Measurements from ENCODE around the gene SPATC1L.

SPATC1L gene

DNA sequence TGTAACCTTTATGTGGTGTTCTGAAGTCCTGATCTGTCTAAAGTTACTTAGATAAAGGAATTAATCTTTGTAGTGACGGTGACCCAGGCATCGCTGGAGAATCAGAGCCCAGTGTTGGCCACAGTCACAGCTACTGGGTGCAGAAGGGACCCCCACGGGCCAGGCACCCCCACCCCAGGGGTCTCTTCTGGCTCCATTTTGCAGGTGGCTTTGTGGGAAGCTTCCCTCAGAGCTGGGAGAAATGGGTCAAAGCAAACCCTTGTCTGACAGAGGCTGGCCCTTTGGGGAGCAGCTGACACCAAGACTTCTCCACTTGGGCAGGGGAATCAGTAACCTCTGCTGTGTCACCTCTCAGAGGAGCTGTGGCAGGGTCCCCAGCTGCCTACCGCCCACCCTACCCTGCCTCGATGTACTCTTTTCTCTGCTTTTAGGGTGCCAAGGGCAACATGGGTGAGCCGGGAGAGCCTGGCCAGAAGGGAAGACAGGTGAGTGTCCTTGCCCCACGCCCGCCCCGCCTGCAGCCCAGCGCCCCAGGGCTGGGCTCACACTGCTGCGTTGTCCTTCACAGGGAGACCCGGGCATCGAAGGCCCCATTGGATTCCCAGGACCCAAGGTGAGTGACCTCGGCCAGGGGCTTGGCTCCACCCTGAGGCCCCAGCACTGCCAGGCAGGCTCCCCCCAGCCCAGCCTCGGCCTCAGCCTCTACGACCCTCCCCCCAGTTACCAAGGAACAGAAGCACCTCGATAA is 68.6 kb downstream of the SPATC1L start (continued):
- TF ChIP-seq, protein P1, sequence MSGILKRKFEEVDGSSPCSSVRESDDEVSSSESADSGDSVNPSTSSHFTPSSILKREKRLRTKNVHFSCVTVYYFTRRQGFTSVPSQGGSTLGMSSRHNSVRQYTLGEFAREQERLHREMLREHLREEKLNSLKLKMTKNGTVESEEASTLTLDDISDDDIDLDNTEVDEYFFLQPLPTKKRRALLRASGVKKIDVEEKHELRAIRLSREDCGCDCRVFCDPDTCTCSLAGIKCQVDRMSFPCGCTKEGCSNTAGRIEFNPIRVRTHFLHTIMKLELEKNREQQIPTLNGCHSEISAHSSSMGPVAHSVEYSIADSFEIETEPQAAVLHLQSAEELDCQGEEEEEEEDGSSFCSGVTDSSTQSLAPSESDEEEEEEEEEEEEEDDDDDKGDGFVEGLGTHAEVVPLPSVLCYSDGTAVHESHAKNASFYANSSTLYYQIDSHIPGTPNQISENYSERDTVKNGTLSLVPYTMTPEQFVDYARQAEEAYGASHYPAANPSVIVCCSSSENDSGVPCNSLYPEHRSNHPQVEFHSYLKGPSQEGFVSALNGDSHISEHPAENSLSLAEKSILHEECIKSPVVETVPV (CRISPR knock-in tag; IDR thresholded peaks at IDR 0.05): no peak
- TF ChIP-seq ISL1 (CRISPR knock-in tag; IDR thresholded peaks at IDR 0.05): no peak

DNA sequence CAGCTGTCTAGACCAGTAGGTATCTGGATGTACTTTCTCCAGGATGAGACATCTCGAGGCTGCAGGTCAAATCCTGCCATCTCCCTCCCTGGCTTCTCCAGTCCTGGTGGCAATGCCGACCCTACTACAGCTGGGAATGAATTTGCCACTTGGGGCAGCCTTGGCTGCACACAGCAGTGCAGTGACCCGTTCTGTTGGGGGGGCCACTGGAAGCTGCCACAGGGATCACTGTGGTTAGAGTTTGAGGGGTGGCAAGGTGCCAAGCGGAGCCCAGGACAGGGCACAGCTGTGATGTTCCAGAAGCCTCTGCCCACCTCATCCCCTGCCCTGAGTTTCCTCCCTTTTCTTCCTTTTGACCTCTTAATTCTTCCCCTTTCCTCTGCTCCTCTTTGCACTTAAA is 69.3 kb downstream of the SPATC1L start:
- no peak for TF ChIP-seq PPARA (CRISPR knock-in tag; IDR thresholded peaks at IDR 0.05; ENCODE audit: borderline replicate concordance)
- TF ChIP-seq SNAI2 (CRISPR knock-in tag; IDR thresholded peaks at IDR 0.05): no peak
- no peak for TF ChIP-seq ESRRG (CRISPR knock-in tag; IDR thresholded peaks at IDR 0.05)
- TF ChIP-seq ZC3H10 (CRISPR knock-in tag; IDR thresholded peaks at IDR 0.05): no peak
- TF ChIP-seq, protein P2, sequence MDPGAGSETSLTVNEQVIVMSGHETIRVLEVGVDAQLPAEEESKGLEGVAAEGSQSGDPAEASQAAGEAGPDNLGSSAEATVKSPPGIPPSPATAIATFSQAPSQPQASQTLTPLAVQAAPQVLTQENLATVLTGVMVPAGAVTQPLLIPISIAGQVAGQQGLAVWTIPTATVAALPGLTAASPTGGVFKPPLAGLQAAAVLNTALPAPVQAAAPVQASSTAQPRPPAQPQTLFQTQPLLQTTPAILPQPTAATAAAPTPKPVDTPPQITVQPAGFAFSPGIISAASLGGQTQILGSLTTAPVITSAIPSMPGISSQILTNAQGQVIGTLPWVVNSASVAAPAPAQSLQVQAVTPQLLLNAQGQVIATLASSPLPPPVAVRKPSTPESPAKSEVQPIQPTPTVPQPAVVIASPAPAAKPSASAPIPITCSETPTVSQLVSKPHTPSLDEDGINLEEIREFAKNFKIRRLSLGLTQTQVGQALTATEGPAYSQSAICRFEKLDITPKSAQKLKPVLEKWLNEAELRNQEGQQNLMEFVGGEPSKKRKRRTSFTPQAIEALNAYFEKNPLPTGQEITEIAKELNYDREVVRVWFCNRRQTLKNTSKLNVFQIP (CRISPR knock-in tag; IDR thresholded peaks at IDR 0.05; ENCODE audit: borderline replicate concordance, low read depth): no peak
- TF ChIP-seq GLIS3 (CRISPR knock-in tag; IDR thresholded peaks at IDR 0.05): no peak
- TF ChIP-seq RARB (CRISPR knock-in tag; IDR thresholded peaks at IDR 0.05): no peak
- TF ChIP-seq, protein P1 (CRISPR knock-in tag; IDR thresholded peaks at IDR 0.05): no peak
- TF ChIP-seq ZNF8 (CRISPR knock-in tag; IDR thresholded peaks at IDR 0.05): no peak
- no peak for ATAC-seq

DNA sequence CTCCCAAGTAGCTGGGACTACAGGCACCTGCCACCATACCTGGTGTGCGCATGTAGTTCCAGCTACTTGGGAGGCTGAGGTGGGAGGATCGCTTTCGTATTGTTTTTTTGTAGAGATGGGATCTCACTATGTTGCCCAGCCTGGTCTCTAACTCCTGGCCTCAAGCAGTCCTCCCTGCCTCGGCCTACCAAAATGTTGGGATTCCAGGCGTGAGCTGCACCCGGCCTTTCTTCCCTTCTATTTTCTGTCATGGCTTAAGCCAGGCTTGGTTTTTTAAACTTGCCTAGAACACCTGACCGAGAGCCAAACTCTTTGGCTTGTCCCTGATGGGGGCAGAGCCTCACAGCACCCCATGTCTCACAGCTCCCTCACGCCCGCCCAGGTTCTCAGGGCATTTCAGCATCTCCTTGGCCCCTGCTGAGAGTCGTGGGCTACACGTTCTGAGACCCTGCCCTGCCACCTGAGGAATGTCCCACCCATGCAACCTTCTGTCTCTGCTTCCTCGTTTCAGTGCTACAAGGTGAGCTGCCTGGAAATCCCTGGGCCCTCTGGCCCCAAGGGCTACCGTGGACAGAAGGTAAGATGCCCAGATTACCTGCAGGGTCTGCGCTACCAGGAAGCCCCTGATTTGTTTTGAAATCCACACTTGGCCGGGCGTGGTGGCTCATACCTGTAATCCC is 70.6 kb downstream of the SPATC1L start:
- TF ChIP-seq ZNF70 (CRISPR knock-in tag; IDR thresholded peaks at IDR 0.05) (no peak), ZFP30 (CRISPR knock-in tag; IDR thresholded peaks at IDR 0.05) (no peak), ZFP3 (CRISPR knock-in tag; IDR thresholded peaks at IDR 0.05) (no peak), ZC3H10 (CRISPR knock-in tag; IDR thresholded peaks at IDR 0.05) (no peak), GLIS3 (CRISPR knock-in tag; IDR thresholded peaks at IDR 0.05) (no peak), OSR1 (CRISPR knock-in tag; IDR thresholded peaks at IDR 0.05) (no peak), ARNTL (CRISPR knock-in tag; IDR thresholded peaks at IDR 0.05; ENCODE audit: borderline replicate concordance, low read depth) (no peak), TOX (CRISPR knock-in tag; IDR thresholded peaks at IDR 0.05; ENCODE audit: borderline replicate concordance) (no peak), ESRRG (CRISPR knock-in tag; IDR thresholded peaks at IDR 0.05) (no peak), PPARA (CRISPR knock-in tag; IDR thresholded peaks at IDR 0.05; ENCODE audit: borderline replicate concordance) (no peak), TCF4 (CRISPR knock-in tag; IDR thresholded peaks at IDR 0.05; ENCODE audit: borderline replicate concordance) (no peak)
- TF ChIP-seq, protein P3, sequence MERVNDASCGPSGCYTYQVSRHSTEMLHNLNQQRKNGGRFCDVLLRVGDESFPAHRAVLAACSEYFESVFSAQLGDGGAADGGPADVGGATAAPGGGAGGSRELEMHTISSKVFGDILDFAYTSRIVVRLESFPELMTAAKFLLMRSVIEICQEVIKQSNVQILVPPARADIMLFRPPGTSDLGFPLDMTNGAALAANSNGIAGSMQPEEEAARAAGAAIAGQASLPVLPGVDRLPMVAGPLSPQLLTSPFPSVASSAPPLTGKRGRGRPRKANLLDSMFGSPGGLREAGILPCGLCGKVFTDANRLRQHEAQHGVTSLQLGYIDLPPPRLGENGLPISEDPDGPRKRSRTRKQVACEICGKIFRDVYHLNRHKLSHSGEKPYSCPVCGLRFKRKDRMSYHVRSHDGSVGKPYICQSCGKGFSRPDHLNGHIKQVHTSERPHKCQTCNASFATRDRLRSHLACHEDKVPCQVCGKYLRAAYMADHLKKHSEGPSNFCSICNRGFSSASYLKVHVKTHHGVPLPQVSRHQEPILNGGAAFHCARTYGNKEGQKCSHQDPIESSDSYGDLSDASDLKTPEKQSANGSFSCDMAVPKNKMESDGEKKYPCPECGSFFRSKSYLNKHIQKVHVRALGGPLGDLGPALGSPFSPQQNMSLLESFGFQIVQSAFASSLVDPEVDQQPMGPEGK (CRISPR knock-in tag; IDR thresholded peaks at IDR 0.05; ENCODE audit: borderline replicate concordance): no peak
- TF ChIP-seq, protein P1 (CRISPR knock-in tag; IDR thresholded peaks at IDR 0.05): no peak
- TF ChIP-seq, protein P4, sequence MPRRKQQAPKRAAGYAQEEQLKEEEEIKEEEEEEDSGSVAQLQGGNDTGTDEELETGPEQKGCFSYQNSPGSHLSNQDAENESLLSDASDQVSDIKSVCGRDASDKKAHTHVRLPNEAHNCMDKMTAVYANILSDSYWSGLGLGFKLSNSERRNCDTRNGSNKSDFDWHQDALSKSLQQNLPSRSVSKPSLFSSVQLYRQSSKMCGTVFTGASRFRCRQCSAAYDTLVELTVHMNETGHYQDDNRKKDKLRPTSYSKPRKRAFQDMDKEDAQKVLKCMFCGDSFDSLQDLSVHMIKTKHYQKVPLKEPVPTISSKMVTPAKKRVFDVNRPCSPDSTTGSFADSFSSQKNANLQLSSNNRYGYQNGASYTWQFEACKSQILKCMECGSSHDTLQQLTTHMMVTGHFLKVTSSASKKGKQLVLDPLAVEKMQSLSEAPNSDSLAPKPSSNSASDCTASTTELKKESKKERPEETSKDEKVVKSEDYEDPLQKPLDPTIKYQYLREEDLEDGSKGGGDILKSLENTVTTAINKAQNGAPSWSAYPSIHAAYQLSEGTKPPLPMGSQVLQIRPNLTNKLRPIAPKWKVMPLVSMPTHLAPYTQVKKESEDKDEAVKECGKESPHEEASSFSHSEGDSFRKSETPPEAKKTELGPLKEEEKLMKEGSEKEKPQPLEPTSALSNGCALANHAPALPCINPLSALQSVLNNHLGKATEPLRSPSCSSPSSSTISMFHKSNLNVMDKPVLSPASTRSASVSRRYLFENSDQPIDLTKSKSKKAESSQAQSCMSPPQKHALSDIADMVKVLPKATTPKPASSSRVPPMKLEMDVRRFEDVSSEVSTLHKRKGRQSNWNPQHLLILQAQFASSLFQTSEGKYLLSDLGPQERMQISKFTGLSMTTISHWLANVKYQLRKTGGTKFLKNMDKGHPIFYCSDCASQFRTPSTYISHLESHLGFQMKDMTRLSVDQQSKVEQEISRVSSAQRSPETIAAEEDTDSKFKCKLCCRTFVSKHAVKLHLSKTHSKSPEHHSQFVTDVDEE (CRISPR knock-in tag; IDR thresholded peaks at IDR 0.05): no peak
- TF ChIP-seq, protein P5, sequence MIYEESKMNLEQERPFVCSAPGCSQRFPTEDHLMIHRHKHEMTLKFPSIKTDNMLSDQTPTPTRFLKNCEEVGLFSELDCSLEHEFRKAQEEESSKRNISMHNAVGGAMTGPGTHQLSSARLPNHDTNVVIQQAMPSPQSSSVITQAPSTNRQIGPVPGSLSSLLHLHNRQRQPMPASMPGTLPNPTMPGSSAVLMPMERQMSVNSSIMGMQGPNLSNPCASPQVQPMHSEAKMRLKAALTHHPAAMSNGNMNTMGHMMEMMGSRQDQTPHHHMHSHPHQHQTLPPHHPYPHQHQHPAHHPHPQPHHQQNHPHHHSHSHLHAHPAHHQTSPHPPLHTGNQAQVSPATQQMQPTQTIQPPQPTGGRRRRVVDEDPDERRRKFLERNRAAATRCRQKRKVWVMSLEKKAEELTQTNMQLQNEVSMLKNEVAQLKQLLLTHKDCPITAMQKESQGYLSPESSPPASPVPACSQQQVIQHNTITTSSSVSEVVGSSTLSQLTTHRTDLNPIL (CRISPR knock-in tag; IDR thresholded peaks at IDR 0.05; ENCODE audit: low read depth): no peak
- no peak for ATAC-seq
